Measurements from ENCODE around the gene EIF4EBP2. TPM values are rescaled to one million over a fixed set of nuclear protein-coding genes. Genes with fewer than 3 reads are reported as not detected.
A peak's percentile ranks its signal among the peaks of the same experiment; 100 is the strongest.

The EIF4EBP2 gene
- total and polyA plus RNA-seq, 4 donors = 25.7 to 70.0 (median 33.0) TPM

GRCh38 chr10:70457759-70458305, 53.9 kb downstream of the EIF4EBP2 start:
- no peaks in the 10 kb centered on the region for H3K36me3 ChIP-seq (ENCODE audit: control insufficient read depth in 4 of 4, insufficient read depth in 3 of 4, low read depth in 1 of 4, low read length in 3 of 4)
- H3K9me3 ChIP-seq (ENCODE audit: control insufficient read depth in 4 of 4, low read length in 3 of 4) = no peaks in the 10 kb centered on the region
- WGBS = 48% methylated on average over 17 of the region's 17 CpGs
- H3K27me3 ChIP-seq (ENCODE audit: control insufficient read depth in 4 of 4, insufficient read depth in 4 of 4, low read length in 3 of 4) = peaks cover 0 to 5% (median under 1%) of the 10 kb centered on the region in 4 donors
- H3K4me3 ChIP-seq (ENCODE audit: low read depth in 1 of 3, low read length in 3 of 3) = peak overlapping the region in 1 of 3 donors; percentile 38
- H3K4me1 ChIP-seq (ENCODE audit: control insufficient read depth in 4 of 4, insufficient read depth in 4 of 4, low read length in 3 of 4) = peaks cover 5 to 8% (median 7%) of the 10 kb centered on the region in 4 donors
- TF ChIP-seq ZBTB33 (IDR thresholded peaks at IDR 0.05) = no peak
- no peak for TF ChIP-seq YY1 (IDR thresholded peaks at IDR 0.05)
- no peak for TF ChIP-seq REST (IDR thresholded peaks at IDR 0.05)
- TF ChIP-seq RAD21 (IDR thresholded peaks at IDR 0.05) = no peak
- TF ChIP-seq GABPA (IDR thresholded peaks at IDR 0.05 in 1 of 2, conservative IDR thresholded peaks at IDR 0.05 in 1 of 2) = no peak
- no peak for TF ChIP-seq FOXA1 (IDR thresholded peaks at IDR 0.05)
- no peak for TF ChIP-seq NR2F2 (IDR thresholded peaks at IDR 0.05)
- TF ChIP-seq JUND (IDR thresholded peaks at IDR 0.05) = no peak
- TF ChIP-seq HNF4A (conservative IDR thresholded peaks at IDR 0.05) = no peak
- TF ChIP-seq MAX (IDR thresholded peaks at IDR 0.05) = no peak
- TF ChIP-seq FOXA2 (IDR thresholded peaks at IDR 0.05) = no peak
- TF ChIP-seq ATF3 (IDR thresholded peaks at IDR 0.05) = no peak
- TF ChIP-seq EGR1 (IDR thresholded peaks at IDR 0.05; ENCODE audit: low read depth in 2 of 2) = no peak
- no peak for TF ChIP-seq TAF1 (conservative IDR thresholded peaks at IDR 0.05)
- TF ChIP-seq, protein P1, sequence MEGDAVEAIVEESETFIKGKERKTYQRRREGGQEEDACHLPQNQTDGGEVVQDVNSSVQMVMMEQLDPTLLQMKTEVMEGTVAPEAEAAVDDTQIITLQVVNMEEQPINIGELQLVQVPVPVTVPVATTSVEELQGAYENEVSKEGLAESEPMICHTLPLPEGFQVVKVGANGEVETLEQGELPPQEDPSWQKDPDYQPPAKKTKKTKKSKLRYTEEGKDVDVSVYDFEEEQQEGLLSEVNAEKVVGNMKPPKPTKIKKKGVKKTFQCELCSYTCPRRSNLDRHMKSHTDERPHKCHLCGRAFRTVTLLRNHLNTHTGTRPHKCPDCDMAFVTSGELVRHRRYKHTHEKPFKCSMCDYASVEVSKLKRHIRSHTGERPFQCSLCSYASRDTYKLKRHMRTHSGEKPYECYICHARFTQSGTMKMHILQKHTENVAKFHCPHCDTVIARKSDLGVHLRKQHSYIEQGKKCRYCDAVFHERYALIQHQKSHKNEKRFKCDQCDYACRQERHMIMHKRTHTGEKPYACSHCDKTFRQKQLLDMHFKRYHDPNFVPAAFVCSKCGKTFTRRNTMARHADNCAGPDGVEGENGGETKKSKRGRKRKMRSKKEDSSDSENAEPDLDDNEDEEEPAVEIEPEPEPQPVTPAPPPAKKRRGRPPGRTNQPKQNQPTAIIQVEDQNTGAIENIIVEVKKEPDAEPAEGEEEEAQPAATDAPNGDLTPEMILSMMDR (IDR thresholded peaks at IDR 0.05; ENCODE audit: low read depth, low read length, missing input control) = no peak
- no peak for TF ChIP-seq RXRA (IDR thresholded peaks at IDR 0.05)
- no peak for TF ChIP-seq SP1 (IDR thresholded peaks at IDR 0.05)
- no peak for TF ChIP-seq HNF4G (IDR thresholded peaks at IDR 0.05)
- H3K27ac ChIP-seq (ENCODE audit: low read depth in 1 of 2, low read length in 2 of 2) = no peak overlapping the region
- DNase-seq (ENCODE audit: low spot score) = no peak
- no peak overlapping the region for H3K9ac ChIP-seq (ENCODE audit: low read depth in 1 of 2, low read length in 2 of 2)
